ENCODE measurements around the gene TBC1D12.
A peak's percentile ranks its signal among the peaks of the same experiment; 100 is the strongest.
"Not testable (repeated sequence)": the region's sequence is repeated elsewhere in the genome, so short reads cannot be mapped to it uniquely, and the experiment has no call there.

The TBC1D12 gene

DNA sequence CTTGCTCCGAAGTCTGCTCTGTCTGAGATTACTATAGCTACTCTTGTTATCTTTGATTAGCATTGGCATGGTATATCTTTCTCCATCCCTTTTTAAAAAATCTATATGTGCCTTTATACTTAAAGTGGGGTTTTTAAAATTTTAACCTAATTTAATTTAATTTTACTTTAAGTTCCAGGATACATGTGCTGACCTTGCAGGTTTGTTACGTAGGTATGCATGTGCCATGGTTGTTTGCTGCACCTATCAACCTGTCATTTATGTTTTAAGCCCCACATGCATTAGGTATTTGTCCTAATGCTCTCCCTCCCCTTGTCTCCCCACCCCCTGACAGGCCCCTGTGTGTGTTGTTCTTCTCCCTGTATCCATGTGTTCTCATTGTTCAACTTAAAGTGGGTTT lies 54.6 kb downstream of the TBC1D12 start:
- no peak for DNase-seq (ENCODE audit: low read depth in 2 of 2)

DNA sequence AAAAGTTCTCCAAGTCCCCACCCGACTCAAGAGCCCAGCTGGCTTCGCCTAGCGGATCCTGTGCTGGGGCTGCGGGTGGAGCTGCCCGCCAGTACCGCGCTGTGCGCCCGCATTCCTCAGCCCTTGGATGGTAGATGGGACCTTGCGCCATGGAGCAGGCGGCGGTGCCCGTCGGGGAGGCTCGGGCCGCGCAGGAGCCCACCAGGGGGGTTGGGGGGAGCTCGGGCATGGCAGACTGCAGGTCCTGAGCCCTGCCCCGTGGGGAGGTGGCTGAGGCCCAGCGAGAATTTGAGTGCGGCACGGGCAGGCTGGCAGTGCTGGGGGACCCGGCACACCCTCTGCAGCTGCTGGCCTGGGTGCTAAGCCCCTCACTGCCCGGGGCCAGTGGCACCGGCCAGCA lies 57.0 kb downstream of the TBC1D12 start:
- DNase-seq (ENCODE audit: low read depth in 2 of 2): no peak

DNA sequence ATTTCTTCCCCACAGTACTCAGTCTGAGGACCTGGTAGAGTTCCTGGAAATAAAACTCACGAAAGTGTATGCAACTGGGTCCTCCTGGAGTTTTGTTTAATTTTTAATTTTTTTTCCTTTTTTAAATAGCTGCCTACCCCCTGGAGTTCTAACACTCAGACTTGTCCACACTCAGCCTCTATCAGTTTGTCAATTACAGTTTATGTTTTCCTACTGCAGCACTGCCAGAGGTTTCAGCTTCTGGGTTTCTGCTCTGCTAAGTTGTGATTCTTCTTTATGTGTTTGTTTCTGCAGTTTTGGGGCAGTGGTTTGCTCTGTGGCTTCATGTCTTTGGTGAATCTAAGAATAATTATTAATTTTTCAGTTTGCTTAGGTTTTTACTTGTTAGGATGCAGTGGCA lies 59.2 kb downstream of the TBC1D12 start:
- DNase-seq (ENCODE audit: low read depth in 2 of 2): no peak

DNA sequence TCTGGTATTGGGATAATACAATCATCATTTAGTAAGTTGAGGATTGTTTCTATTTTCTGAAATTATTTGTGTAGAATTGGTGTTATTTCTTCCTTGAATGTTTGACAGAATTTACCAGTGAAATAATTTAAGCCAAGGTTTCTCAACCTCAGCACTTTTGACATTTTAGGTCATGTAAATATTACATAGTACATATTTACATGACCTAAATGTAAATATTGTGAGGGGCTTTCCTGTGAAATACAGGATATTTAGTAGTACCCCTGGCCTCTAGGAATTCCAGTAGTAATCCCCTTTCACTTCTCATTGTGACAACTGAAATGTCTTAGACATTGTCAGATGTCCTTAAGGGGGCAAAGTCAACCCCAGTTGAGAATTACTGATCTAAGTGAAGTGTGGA lies 59.8 kb downstream of the TBC1D12 start:
- DNase-seq (ENCODE audit: low read depth in 2 of 2): no peak

DNA sequence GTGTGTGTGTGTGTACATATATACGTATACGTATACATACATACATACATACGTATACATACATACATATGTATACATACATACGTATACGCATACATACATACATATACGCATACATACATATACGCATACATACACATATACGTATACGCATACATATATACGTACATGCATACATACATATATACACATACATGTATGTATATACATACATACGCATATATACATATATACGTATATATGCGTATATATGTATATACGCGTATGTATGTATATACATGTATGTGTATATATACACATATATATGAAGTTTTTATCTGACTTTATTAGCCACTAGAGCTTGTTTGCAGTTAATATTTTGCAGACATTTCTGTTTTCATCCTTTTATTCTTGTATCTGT lies 63.3 kb downstream of the TBC1D12 start:
- no peak for DNase-seq (ENCODE audit: low read depth in 2 of 2)

DNA sequence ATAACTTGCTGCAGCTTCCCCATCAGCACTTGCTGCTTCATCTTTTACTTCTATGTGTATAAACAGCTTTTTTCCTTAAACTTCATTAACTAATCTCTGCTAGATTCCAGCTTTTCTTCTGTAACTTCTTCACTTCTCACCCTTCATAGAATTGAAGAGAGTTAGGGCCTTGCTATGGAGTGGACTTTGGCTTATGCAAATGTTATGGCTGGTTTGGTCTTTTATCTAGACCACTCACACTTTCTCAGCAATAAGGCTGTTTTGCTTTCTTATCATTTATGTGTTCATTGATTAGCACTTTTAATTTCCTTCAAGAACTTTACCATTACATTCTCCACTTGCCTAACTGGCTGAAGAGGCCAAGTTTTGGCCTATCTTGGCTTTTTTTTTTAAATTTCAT lies 79.1 kb downstream of the TBC1D12 start:
- DNase-seq (ENCODE audit: low read depth in 2 of 2): no peak

DNA sequence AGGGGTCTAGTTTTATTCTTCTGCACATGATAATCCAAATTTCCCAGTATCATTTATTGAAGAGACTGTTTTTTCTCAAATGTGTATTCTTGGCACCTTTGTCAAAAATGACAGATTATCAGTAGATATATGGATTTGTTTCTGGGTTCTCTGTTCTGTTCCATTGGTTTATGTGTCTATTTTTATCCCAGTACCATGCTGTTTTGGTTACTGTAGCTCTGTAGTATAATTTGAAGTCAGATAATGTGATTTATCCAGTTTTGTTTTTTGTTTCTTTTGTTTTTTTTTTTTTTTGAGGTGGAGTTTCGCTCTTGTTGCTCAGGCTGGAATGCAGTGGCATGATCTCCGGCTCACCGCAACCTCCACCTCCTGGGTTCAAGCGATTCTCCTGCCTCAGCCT lies 81.6 kb downstream of the TBC1D12 start:
- no peak for DNase-seq (ENCODE audit: low read depth in 2 of 2)

DNA sequence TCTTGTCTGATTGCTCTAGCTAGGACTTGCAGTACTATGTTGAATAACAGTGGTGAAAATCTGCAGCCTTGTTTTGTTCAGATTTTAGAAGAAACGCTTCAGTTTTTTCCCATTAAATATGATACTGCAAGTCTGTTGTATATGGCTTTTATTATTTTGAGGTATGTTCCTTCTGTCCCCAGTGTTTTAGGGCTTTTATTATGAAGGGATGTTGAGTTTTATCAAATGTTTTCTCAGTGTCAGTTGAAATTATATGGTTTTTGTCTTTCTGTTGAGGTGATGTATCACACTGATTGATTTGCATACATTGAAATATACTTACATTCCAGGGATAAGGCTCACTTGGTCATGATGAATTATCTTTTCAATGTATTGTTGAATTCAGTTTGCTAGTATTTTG lies 82.8 kb downstream of the TBC1D12 start:
- DNase-seq (ENCODE audit: low read depth in 2 of 2): no peak

DNA sequence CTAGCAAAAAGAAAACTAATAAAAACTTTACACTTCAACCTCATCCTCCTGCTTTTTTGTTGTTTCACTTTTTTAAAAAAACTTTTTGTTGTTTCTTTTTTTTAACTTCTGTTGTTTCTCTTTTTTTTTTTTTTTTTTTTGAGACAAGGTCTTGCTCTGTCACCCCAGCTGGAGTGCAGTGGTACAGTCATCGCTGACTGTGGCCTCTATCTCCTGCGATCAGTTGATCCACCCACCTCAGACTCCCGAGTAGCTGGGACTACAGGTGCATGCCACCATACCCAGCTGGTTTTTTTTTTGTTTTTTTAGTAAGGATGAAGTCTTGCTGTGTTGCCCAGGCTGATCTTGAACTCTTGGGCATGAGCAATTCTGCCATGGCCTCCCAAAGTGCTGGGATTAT lies 85.2 kb downstream of the TBC1D12 start:
- no peak for DNase-seq (ENCODE audit: low read depth in 2 of 2)

DNA sequence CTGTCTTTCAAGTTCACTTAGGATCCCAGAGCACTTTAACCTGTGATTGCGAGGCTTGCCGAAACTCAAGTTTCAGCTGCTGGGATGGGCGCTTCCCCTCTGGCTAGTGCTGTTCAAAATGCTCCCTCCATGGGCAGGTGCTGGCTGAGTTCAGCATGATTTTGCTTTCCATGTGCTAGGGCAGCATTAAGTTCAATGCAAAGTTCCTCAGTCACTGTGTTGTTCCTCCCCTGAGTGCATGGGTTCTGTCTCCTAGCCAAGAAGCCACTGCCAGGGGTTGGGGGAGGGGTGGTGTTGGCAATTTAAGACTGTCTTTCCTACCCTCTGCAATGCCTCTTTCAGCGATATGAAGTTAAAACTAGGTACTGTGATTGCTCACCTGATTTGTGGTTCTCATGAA lies 86.8 kb downstream of the TBC1D12 start:
- DNase-seq (ENCODE audit: low read depth in 2 of 2): no peak

DNA sequence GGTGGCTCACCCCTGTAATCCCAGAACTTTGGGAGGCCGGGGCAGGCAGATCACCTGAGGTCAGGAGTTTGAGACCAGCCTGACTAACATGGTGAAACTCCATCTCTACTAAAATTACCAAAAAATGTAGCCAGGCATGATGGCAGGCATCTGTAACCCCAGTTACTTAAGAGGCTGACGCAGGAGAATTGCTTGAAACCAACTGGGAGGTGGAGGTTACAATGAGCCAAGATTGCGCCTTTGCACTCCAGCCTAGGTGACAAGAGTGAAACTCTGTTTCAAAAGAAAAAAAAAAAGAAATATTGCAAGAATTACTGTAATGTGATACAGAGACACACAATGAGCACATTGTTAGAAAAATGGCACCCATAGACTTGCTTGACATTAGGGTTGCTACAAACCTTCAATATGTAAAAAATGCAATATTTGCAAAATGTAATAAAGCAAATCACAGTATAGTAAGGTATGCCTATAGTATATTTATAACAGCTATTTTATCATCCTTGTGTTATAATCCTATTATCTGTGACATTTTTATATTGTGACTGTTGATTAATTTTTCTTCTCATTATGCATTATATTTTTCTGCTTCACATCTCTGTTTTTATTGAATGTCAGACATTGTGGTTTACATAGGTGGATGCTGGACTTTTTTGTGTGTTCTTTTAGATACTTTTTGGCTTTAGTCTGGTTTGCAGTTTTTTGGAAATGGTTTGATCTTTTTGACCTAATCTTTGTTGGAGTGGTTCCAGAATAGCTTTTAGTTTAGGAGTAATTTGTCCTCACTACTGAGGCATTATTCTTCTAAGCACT lies 87.8 kb downstream of the TBC1D12 start:
- no peak for DNase-seq (ENCODE audit: low read depth in 2 of 2)

DNA sequence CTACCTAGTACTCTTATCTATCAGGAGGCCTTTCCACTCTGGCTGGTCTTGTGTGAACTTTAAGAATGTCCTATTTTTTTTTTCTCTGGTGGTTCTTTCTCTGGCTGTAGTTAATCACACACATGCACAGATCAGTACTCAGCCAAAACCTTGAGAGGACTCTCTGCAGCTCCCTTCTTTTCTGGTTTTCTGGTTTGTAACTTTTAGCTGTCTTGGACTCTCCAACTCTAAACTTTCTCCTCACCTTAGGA lies 88.4 kb downstream of the TBC1D12 start:
- DNase-seq (ENCODE audit: low read depth in 2 of 2): no peak

DNA sequence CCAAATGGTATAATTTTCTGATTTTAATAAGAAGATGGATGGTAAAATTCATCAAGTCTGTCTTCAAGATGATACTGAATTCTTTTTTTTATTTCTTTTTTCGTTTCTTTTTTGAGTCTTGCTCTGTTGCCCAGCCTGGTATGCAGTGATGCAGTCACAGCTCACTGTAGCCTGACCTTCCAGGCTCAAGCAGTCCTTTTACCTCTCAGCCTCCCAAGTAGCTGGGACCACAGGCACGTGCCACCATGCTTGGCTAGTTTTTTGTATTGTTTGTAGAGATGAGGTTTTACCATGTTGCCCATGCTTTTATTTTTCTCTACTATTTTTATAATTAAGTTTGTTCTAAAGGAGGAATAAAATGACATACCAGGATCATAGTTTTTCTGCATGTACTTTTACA lies 91.1 kb downstream of the TBC1D12 start:
- no peak for DNase-seq (ENCODE audit: low read depth in 2 of 2)

DNA sequence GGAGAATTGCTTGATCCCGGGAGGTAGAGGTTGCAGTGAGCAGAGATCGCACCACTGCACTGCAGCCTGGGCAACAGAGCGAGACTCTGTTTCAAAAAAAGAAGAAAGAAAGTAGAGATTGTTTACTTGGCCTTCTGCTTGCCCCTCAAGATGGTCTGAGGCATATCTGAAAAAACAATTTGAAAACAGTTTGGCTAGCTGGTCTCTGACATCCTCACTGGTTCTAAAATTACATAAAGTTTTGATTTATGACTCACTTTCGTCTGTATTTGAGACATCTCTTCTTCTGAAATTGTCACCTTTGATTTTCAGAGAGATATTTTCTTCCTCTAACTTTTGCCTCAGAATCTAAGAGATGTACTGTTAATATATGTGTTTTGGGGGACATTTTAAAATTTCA lies 93.7 kb downstream of the TBC1D12 start:
- DNase-seq (ENCODE audit: low read depth in 2 of 2): no peak

DNA sequence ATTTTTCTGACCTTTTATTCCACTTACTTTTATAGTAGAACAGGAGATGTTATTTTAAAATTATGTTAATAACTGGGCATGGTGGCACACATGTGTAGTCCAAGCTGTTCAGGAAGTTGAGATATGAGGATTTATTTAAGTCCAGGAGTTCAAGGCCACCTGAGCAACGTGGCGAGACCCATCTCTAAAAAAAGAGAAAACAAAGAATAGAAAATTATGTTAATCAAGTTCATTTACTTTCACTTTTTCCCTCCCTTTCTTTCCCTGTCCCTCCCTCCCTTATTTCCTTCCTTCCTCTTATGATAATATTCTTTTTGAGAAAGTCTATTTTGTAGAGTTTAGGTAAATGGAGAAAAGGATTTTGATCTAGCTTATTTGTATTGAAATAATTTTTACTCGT lies 94.3 kb downstream of the TBC1D12 start:
- DNase-seq (ENCODE audit: low read depth in 2 of 2): no peak

DNA sequence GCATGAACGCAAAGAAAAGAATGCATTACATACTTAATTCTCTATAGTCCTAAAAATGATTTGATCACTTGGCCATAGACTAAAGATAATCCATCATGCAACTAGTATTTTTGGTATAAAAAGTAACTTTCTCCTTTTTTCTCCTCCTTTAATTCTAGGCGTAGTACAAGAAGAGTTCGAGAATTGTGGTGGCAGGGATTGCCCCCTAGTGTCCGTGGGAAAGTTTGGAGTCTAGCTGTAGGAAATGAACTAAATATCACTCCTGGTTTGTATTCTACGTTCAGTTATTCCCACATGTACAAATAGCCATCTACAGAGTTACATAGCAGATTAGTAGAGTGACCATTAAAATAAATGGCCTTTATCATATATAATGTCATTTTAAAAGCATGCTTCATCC lies 97.7 kb downstream of the TBC1D12 start:
- DNase-seq (ENCODE audit: low read depth in 2 of 2): no peak

DNA sequence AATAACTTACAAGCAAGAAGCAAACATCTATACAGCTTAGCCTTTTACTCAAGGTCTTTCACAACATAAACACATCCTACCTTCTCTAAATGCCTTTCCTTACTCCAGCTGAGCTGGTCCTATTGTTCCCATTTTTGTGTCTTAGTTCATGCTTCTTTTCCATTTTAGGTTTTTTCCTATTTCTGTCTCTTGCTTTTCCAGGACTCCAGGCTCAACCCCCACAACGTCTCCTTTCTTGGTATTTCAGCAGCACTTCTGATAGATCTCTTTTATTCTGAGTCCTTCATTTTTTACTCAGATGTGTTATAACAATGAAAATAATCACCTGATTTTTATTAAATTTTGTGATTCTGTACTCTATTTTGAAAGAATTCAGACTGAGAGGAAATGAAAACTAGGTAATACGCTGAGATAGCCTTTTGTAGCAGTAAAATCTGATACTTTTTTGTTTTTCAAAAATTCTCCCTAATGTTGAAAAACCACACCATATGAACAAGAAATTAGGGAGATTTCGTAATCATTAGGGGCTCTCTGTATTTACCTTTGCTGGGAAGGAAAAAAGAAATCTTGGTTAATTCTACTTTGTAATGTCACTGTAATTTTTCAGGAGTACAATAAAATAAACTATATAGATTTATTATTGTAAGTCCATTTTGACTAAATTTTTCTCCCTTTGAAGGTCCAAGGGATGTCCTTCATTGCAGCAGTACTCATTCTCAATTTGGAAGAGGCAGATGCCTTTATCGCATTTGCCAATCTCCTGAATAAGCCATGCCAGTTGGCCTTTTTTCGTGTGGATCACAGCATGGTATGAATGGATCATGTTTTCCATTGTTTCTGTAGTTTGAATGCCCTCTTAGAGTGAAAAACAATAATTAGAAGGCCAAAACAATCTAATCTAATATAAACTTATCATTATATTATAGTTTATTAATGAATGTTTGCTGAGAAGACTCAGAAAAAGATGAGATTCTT lies 119.2 kb downstream of the TBC1D12 start:
- DNase-seq (ENCODE audit: low read depth in 2 of 2): no peak

DNA sequence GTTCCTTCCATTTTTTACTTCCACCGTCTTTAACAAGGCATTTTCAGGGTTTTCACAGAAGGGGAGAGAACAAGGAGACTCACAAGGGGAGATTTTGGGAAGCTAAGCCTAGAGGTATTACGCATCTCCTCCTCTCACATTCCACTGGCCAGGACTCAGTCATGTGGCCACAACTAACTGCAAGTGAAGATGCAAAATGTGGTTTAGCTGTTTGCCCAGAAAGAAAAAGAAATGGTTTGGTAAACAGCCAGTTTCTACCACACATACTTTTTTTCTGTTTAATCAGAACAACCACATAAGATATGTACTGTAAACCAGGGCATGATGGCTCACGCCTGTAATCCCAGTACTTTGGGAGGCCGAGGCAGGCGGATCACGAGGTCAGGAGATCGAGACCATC lies 121.8 kb downstream of the TBC1D12 start:
- DNase-seq (ENCODE audit: low read depth in 2 of 2): no peak

DNA sequence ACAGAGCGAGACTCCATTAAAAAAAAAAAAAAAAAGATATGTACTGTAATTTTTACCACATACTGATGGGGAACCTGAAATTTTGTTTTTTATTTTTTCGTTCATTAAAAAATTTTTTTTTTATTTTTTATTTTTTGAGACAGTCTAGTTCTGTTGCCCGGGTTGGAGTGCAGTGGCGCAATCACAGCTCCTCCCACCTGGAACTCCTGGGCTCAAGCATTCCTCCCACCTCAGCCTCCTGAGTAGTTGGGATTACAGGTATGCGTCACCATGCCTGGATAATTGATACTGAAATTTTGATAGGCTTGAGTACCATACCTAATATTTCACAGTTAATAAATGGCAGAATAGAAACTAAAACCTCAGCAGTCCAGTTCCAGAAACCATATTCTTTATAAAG lies 122.4 kb downstream of the TBC1D12 start:
- DNase-seq (ENCODE audit: low read depth in 2 of 2): no peak

DNA sequence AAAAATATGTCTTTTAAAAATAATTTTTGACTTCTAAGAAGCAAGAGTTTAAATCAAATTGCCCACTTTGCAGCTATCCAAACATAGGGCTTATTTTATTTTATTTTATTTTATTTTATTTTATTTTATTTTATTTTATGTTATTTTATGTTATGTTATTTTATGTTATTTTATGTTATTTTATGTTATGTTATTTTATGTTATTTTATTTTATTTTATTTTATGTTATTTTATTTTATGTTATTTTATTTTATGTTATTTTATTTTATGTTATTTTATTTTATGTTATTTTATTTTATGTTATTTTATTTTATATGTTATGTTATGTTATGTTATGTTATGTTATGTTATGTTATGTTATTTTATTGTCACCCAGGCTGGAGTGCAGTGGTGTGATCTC lies 129.2 kb downstream of the TBC1D12 start:
- not testable (repeated sequence) for DNase-seq (ENCODE audit: low read depth in 2 of 2)

DNA sequence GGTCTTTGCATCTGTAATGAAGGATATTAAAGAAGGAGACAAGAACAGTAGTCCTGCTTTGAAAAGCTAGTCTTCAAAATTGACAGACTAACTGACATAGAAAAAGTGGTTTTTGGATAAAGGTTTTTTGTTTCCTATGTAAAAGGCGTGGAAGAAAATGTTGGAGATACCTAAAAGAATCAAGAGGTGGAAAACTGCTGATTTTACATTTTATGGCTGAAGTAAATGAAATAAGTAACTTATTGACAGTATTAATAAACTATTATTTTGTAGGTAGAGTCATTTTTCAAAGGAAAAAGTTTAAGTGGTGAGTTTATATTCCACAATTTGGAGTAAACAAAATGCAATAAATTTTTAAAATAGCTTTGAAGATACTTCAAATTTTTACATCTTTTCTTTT lies 130.7 kb downstream of the TBC1D12 start:
- DNase-seq (ENCODE audit: low read depth in 2 of 2): no peak

DNA sequence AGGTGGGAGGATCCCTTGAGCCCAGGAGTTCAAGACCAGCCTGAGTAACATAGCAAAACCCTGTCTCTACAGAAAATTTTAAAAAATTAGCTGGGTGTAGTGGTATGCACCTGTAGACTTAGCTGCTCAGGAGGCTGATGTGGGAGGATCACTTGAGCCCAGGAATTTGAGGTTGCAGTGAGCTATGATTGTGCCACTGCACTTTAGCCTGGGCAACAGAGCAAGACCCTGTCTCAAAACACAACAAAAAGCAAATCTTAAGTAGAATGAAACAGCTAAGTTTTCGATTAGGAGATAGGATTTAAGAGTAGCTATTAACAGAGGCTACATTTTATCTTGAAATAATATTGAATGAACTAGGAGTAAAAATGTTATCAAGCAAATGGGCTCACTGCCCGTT lies 139.9 kb downstream of the TBC1D12 start:
- DNase-seq (ENCODE audit: low read depth in 2 of 2): not testable (repeated sequence)

DNA sequence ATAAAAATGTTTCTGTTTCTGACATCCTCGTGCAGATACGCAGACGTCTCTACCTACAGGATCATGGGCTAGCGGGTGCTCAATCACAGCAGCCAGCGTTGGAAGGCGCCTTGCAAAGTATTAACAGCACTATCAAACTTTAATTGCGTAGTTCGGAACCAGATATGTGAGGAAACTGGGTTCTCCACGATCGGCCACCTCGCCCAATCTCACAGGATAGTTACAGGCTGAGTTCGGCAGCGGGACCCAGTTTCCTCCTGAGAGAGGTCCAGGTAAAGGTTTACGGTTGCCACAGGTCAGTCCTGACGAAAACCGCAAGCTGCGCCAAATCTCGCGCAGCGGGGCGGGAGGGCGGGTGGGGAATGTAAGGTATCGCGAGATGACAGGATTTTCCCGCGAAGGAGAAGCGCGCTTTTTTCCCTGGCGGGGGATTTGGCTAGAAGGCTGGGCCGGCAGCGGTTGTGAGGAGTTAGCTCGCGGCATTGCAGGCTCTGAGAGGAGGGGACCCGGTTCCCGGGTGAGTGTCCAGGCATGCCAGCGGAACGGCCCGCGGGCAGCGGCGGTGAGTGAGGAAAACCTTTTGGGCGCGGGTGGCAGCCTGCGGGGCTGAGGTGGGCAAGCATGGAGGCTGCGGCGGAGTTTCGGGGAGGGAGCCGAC lies 143.2 kb downstream of the TBC1D12 start, which contains the start of gene HELLS:
TSS of gene HELLS (plus strand) at position 398 of the 658 bp plus-strand sequence. CDS start at position 532, 134 bp downstream.
- peak; percentile 25 to 50 for DNase-seq (ENCODE audit: low read depth in 2 of 2)
